GM12873 (cell line): Measurements from ENCODE around the gene PDE6B.

ENCODE experiments used
- CTCF ChIP-seq: IDR thresholded peaks from 2 replicates; pipeline ENCODE4 v1.5.1; 2012; ENCODE audit warnings: low read depth, mild to moderate bottlenecking, moderate library complexity, low read length, control low read depth; ENCODE audit not compliant: insufficient read depth; ENCODE audit errors: missing control alignments

PDE6B gene

DNA sequence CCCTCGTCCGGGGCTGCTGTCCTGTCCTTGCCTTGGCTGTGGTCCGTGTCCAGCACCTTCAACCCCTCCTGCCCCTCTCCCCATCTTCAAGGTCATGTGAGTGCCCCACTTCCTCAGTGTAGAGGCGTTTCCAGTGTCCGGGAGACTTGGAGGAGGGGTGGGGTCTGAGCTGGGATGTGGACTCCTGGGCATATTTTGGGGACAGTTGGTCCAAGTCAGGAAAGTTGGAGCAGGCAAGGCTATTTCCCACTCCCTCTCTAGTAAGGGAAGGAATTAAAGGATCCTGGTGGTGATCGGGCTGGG lies 83.2 kb downstream of the PDE6B start:
- TF ChIP-seq CTCF: no peak

DNA sequence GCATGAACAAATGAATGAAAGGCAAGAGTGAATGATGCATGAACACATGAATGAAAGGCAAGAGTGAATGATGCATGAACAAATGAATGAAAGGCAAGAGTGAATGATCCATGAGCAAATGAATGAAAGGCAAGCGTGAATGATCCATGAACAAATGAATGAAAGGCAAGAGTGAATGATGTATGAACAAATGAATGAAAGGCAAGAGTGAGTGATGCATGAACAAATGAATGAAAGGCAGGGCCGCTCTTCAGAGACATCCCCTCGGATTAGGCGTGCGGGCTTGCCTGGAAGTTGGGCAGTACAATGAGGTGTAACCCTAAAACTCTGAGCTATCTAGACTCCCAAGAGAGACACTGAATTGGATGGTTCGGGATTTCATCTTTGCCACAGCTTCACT lies 84.0 kb downstream of the PDE6B start:
- no peak for TF ChIP-seq CTCF

DNA sequence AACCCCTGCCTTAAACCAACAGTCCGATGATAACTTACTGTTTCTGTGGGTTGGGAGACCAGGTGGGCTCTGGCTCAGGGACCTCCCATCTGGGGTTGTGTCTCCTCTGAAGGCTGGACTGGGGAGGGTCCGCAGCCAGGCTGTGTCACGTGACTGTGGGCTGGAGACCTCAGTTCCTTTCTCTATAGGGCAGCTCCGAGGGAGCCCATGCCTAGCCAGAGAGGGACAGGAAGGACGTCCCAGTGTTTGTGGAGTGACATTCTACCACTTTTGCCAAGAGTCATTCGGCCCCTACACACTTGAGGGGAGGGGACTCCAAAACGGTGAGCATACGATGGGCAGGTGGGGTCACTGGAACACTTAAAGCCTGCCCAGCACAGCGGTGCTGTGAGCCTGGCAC lies 84.7 kb downstream of the PDE6B start:
- no peak for TF ChIP-seq CTCF

DNA sequence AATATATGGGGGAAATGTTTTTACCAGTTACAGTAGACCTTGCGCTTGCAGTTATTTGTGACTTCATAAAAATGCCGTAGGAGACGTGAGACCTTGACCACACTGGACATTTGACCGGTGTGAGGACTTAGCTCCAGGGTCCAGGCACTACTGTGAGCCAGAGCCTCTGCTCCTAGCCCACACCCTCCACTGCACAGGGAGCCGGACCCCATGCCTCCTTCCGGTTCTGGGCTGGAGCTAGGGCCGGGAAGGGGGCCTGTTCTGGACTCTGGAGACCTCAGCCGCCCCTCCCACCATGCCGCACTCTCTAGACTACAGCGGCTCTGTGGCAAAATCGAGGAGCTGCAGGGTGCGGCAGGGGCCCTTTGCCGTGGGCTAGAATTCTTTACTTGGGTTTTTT lies 85.5 kb downstream of the PDE6B start:
- TF ChIP-seq CTCF: no peak

- TF ChIP-seq CTCF: no peak
Measured at GRCh38 chr4:712093-712492, 86.7 kb downstream of the PDE6B start.

DNA sequence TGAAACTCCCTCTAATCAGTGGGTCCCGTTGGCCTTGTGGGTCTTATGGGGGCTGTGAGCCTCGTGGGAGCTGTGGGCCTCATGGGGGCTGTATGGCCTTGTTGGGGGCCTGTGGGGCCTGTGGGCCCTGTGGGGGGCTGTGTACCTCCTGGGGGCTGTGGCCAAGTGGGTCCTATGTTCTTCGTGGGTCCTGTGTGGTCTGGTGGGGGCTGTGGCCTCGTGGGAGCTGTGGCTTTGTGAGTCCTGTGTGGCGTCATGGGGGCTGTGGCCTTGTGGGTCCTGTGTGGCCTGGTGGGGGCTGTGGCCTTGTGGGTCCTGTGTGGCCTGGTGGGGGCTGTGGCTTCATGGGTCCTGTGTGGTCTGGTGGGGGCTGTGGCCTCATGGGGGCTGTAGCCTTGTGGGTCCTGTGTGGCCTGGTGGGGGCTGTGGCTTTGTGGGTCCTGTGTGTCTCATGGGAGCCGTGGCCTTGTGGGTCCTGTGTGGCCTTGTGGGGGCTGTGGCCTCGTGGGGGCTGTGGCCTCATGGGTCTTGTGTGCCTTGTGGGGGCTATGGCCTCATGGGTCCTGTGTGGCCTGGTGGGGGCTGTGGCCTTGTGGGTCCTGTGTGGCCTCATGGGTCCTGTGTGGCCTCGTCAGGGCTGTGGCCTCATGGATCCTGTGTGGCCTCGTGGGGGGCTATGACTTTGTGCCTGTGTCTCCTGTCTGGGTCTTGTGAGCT lies 87.7 kb downstream of the PDE6B start:
- TF ChIP-seq CTCF: no peak

DNA sequence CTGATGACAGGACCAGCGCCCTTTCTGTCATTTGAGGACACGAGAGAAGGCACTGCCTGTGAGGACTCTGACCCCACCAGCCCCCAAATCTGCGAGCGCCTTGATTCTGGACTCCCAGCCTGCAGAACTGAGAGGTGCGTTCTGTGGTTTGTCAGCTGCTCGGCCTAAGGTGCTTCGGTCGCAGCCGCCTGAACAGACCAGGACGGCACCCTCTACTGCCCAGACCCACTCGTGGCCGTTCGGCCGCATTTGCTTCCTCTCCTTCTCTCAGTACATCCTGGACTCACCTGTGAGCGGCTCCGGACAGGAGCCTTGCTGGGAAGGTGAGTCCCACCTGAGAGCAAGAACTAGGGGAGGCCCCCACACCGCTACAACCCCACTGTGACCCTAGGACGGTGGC lies 88.7 kb downstream of the PDE6B start:
- TF ChIP-seq CTCF: no peak
